ACC112 (cell line): Measurements from ENCODE around the gene SGTA.
A peak's percentile ranks its signal among the peaks of the same experiment; 100 is the strongest.

Experiments used
- H2AFZ ChIP-seq: fragments of 200-600 bp; sonication (generic); one replicate; pipeline ENCODE4 v1.6.0; 2017; ENCODE audit warnings: antibody characterized with exemption, low read length; ENCODE audit not compliant: unreplicated experiment
- H3K27ac ChIP-seq: fragments of 200-600 bp; sonication (generic); 2 replicates; pipeline ENCODE4 v1.5.1; 2014; ENCODE audit warnings: low read depth, mild to moderate bottlenecking, antibody characterized with exemption, low read length, moderate library complexity
- H3K27me3 ChIP-seq: fragments of 200-600 bp; sonication (generic); 2 replicates; pipeline ENCODE4 v1.6.1; 2014; ENCODE audit warnings: mild to moderate bottlenecking, antibody characterized with exemption, low read length, moderate library complexity, mixed read lengths; ENCODE audit not compliant: insufficient read depth
- H3K36me3 ChIP-seq: fragments of 200-600 bp; sonication (generic); 2 replicates; pipeline ENCODE4 v1.6.1; 2016; ENCODE audit warnings: mild to moderate bottlenecking, antibody characterized with exemption, low read length, moderate library complexity, mixed read lengths; ENCODE audit not compliant: insufficient read depth
- H3K4me1 ChIP-seq: fragments of 200-600 bp; sonication (generic); one replicate; pipeline ENCODE4 v1.6.1; 2016; ENCODE audit warnings: low read length, mixed read lengths; ENCODE audit not compliant: insufficient read depth, unreplicated experiment, control insufficient read depth
- H3K4me3 ChIP-seq: fragments of 200-600 bp; sonication (generic); 2 replicates; pipeline ENCODE4 v1.5.1; 2014; ENCODE audit warnings: mild to moderate bottlenecking, low read depth, low read length
- H3K79me2 ChIP-seq: fragments of 200-600 bp; sonication (generic); one replicate; pipeline ENCODE4 v1.6.0; 2016; ENCODE audit warnings: low read length; ENCODE audit not compliant: control insufficient read depth, unreplicated experiment, insufficient read depth

The SGTA gene

GRCh38 chr19:2777952-2778683, 5.0 kb downstream of the SGTA start:
- no peak overlapping the region for H2AFZ ChIP-seq
- H3K27me3 ChIP-seq: no peaks in the 10 kb centered on the region
- no peak overlapping the region for H3K4me3 ChIP-seq
- peaks cover 20% of the 10 kb centered on the region for H3K4me1 ChIP-seq
- no peaks in the 10 kb centered on the region for H3K36me3 ChIP-seq
- no peak overlapping the region for H3K27ac ChIP-seq
- peaks cover 89% of the 10 kb centered on the region for H3K79me2 ChIP-seq

GRCh38 chr19:2775556-2776430, 7.3 kb downstream of the SGTA start:
- Histone ChIP-seq H3K4me1 (peaks cover 10% of the 10 kb centered on the region), H3K79me2 (peaks cover 83% of the 10 kb centered on the region), H3K36me3 (no peaks in the 10 kb centered on the region), H3K4me3 (peak overlapping the region; percentile 15), H2AFZ (no peak overlapping the region), H3K27me3 (no peaks in the 10 kb centered on the region), H3K27ac (peak overlapping the region; percentile 69)

- Histone ChIP-seq H3K27me3 (no peaks in the 10 kb centered on the region), H3K4me3 (0 out of 2 replicates have a peak overlapping the region, but pooled peaks have one; percentile 15)
Observed at GRCh38 chr19:2774953-2775555, 8.0 kb downstream of the SGTA start.

GRCh38 chr19:2774083-2774679, 8.9 kb downstream of the SGTA start:
- no peak overlapping the region for H3K4me3 ChIP-seq
- H3K79me2 ChIP-seq: peaks cover 80% of the 10 kb centered on the region
- H3K27ac ChIP-seq: no peak overlapping the region
- no peak overlapping the region for H2AFZ ChIP-seq
- H3K27me3 ChIP-seq: no peaks in the 10 kb centered on the region
- H3K36me3 ChIP-seq: no peaks in the 10 kb centered on the region
- H3K4me1 ChIP-seq: peaks cover 10% of the 10 kb centered on the region

More at GRCh38 chr19:2774953-2775555, 8.0 kb downstream of the SGTA start:
- peaks cover 83% of the 10 kb centered on the region for H3K79me2 ChIP-seq
- no peak overlapping the region for H2AFZ ChIP-seq
- no peaks in the 10 kb centered on the region for H3K36me3 ChIP-seq
- H3K4me1 ChIP-seq: peaks cover 10% of the 10 kb centered on the region
- H3K27ac ChIP-seq: peak overlapping the region; percentile 69

GRCh38 chr19:2771786-2772674, 11.0 kb downstream of the SGTA start:
- H3K36me3 ChIP-seq: no peaks in the 10 kb centered on the region
- H3K27ac ChIP-seq: no peak overlapping the region
- no peak overlapping the region for H3K4me3 ChIP-seq
- H3K4me1 ChIP-seq: peaks cover 10% of the 10 kb centered on the region
- no peak overlapping the region for H2AFZ ChIP-seq
- no peaks in the 10 kb centered on the region for H3K27me3 ChIP-seq
- peaks cover 68% of the 10 kb centered on the region for H3K79me2 ChIP-seq

- H3K4me1 ChIP-seq: peaks cover 4% of the 10 kb centered on the region
- no peak overlapping the region for H3K27ac ChIP-seq
- H3K79me2 ChIP-seq: peaks cover 53% of the 10 kb centered on the region
- no peak overlapping the region for H3K4me3 ChIP-seq
- H2AFZ ChIP-seq: no peak overlapping the region
- H3K27me3 ChIP-seq: no peaks in the 10 kb centered on the region
- H3K36me3 ChIP-seq: no peaks in the 10 kb centered on the region
Observed at GRCh38 chr19:2770055-2771013, 12.7 kb downstream of the SGTA start.

GRCh38 chr19:2769218-2769617, 13.9 kb downstream of the SGTA start:
- Histone ChIP-seq H2AFZ (no peak overlapping the region), H3K27ac (no peak overlapping the region), H3K27me3 (no peaks in the 10 kb centered on the region), H3K4me1 (no peaks in the 10 kb centered on the region), H3K36me3 (no peaks in the 10 kb centered on the region), H3K79me2 (peaks cover 41% of the 10 kb centered on the region), H3K4me3 (no peak overlapping the region)

GRCh38 chr19:2768365-2769132, 14.5 kb downstream of the SGTA start:
- Histone ChIP-seq H3K27me3 (no peaks in the 10 kb centered on the region), H3K36me3 (no peaks in the 10 kb centered on the region), H3K79me2 (peaks cover 37% of the 10 kb centered on the region), H3K4me3 (no peak overlapping the region), H3K27ac (no peak overlapping the region), H3K4me1 (no peaks in the 10 kb centered on the region), H2AFZ (no peak overlapping the region)
